SK-N-SH (cell line): ENCODE measurements around the gene SZT2. TPM values are rescaled to one million over a fixed set of nuclear protein-coding genes. Genes with fewer than 3 reads are reported as not detected.

Source experiments
- CTCF ChIA-PET: fragments of 300-600, 350-600 bp; formaldehyde crosslinking; extraction: SDS; loops from one replicate; lab custom pipeline; 2021; lab: Yijun Ruan, JAX
- POLR2A ChIA-PET: fragments of 350-600 bp; sonication (Branson Sonifier 250); formaldehyde crosslinking; extraction: SDS; loops from one replicate; lab custom pipeline; 2020; ENCODE audit warnings: antibody characterized with exemption, inconsistent platforms; lab: Yijun Ruan, JAX
- DNase-seq: peaks from one replicate; pipeline ENCODE4 v3.0.0; 2012
- H2AFZ ChIP-seq: fragments of 200-600 bp; sonication (generic); 2 replicates; pipeline ENCODE4 v1.8.1; 2016; ENCODE audit warnings: antibody characterized with exemption, mild to moderate bottlenecking, low read depth
- H3F3A ChIP-seq: fragments of 200-600 bp; sonication (generic); replicated peaks from 2 replicates; pipeline ENCODE3; 2016; ENCODE audit warnings: antibody characterized with exemption, mild to moderate bottlenecking; ENCODE audit not compliant: insufficient read depth
- H3K27ac ChIP-seq, 2 experiments: fragments of 200-500 bp in 1 of 2; fragments of 200-600 bp in 1 of 2; sonication (Bioruptor generic) in 1 of 2; sonication (generic), shearing (Covaris generic) in 1 of 2; 2 replicates each; pipeline versions ENCODE4 v1.5.1 to v1.6.1; 2014 to 2016; ENCODE audit warnings: low read depth in 2 of 2, inconsistent platforms in 1 of 2, low read length in 1 of 2, mild to moderate bottlenecking in 1 of 2, mixed read lengths in 1 of 2
- H3K27me3 ChIP-seq: fragments of 200-600 bp; sonication (generic), shearing (Covaris generic); 2 replicates; pipeline ENCODE4 v1.6.1; 2016; ENCODE audit warnings: mixed run types; ENCODE audit not compliant: insufficient read depth
- H3K36me3 ChIP-seq, 2 experiments: fragments of 200-500 bp in 1 of 2; fragments of 200-600 bp in 1 of 2; sonication (Bioruptor generic) in 1 of 2; sonication (generic) in 1 of 2; replicated peaks in 1 of 2; 2 replicates each; pipeline versions ENCODE3 to v1.5.1; 2014 to 2016; ENCODE audit warnings: low read length in 1 of 2, mild to moderate bottlenecking in 1 of 2; ENCODE audit not compliant: insufficient read depth in 2 of 2, control insufficient read depth in 1 of 2
- H3K4me1 ChIP-seq, 2 experiments: fragments of 200-500 bp in 1 of 2; fragments of 200-600 bp in 1 of 2; sonication (Bioruptor generic) in 1 of 2; sonication (generic), shearing (Covaris generic) in 1 of 2; 2 replicates each; pipeline versions ENCODE4 v1.5.1 to v1.6.1; 2014 to 2016; ENCODE audit warnings: low read depth in 1 of 2, low read length in 1 of 2, mixed run types in 1 of 2; ENCODE audit not compliant: insufficient read depth in 2 of 2, control insufficient read depth in 1 of 2
- H3K4me2 ChIP-seq: fragments of 200-600 bp; sonication (generic), shearing (Covaris generic); 2 replicates; pipeline ENCODE4 v1.6.1; 2017; ENCODE audit warnings: mixed run types
- H3K4me3 ChIP-seq, 2 experiments: fragments of 200-500 bp in 1 of 2; fragments of 200-600 bp in 1 of 2; sonication (Bioruptor generic) in 1 of 2; sonication (generic), shearing (Covaris generic) in 1 of 2; 2 replicates each; pipeline versions ENCODE4 v1.5.1 to v1.8.1; 2014 to 2016; ENCODE audit warnings: low read depth in 2 of 2, inconsistent platforms in 1 of 2, low read length in 1 of 2, mild to moderate bottlenecking in 1 of 2, mixed read lengths in 1 of 2, moderate library complexity in 1 of 2
- H3K79me2 ChIP-seq: fragments of 200-600 bp; sonication (generic); 2 replicates; pipeline ENCODE4 v1.8.1; 2017; ENCODE audit warnings: mild to moderate bottlenecking; ENCODE audit not compliant: insufficient read depth
- H3K9ac ChIP-seq: fragments of 200-600 bp; sonication (generic); 2 replicates; pipeline ENCODE4 v1.6.1; 2017; ENCODE audit warnings: mixed run types
- H3K9me2 ChIP-seq: fragments of 200-600 bp; sonication (generic); 2 replicates; pipeline ENCODE4 v1.6.1; 2017; ENCODE audit warnings: mixed run types
- H3K9me3 ChIP-seq: fragments of 200-600 bp; sonication (generic); 2 replicates; pipeline ENCODE4 v1.6.1; 2017; ENCODE audit warnings: mixed run types, mild to moderate bottlenecking, moderate library complexity
- H4K20me1 ChIP-seq: fragments of 200-600 bp; sonication (generic); 2 replicates; pipeline ENCODE4 v1.6.1; 2017; ENCODE audit warnings: mild to moderate bottlenecking, mixed run types; ENCODE audit not compliant: insufficient read depth
- CHD2 ChIP-seq: fragments of 150-350 bp; IDR thresholded peaks from 2 replicates; pipeline ENCODE4 v1.6.1; 2018; ENCODE audit warnings: low read length; ENCODE audit not compliant: partially characterized antibody
- ELF1 ChIP-seq: IDR thresholded peaks from 2 replicates; pipeline ENCODE4 v1.4.0; 2012
- EP300 ChIP-seq, 2 experiments: IDR thresholded peaks; 2 replicates each; pipeline versions ENCODE4 v1.4.0 to v1.6.1; 2012; ENCODE audit warnings: borderline replicate concordance in 1 of 2, low read depth in 1 of 2, low read length in 1 of 2
- FOXJ3 ChIP-seq: sonication (generic); formaldehyde crosslinking; IDR thresholded peaks from 2 replicates; pipeline ENCODE4 v1.5.1; 2020; ENCODE audit warnings: mild to moderate bottlenecking, missing genetic modification reagents
- FOXM1 ChIP-seq: IDR thresholded peaks from 2 replicates; pipeline ENCODE4 v1.4.0; 2012; ENCODE audit warnings: low read depth, mild to moderate bottlenecking
- IRF3 ChIP-seq: fragments of 150-350 bp; IDR thresholded peaks from 2 replicates; pipeline ENCODE4 v1.6.1; 2016; ENCODE audit warnings: mild to moderate bottlenecking, low read depth, low read length
- NFIC ChIP-seq: IDR thresholded peaks from 2 replicates; pipeline ENCODE4 v1.4.0; 2012; ENCODE audit warnings: borderline replicate concordance
- NRF1 ChIP-seq: IDR thresholded peaks from 2 replicates; pipeline ENCODE4 v1.6.1; 2012; ENCODE audit warnings: low read depth, mild to moderate bottlenecking, low read length
- PBX3 ChIP-seq: IDR thresholded peaks from 2 replicates; pipeline ENCODE4; 2012
- REST ChIP-seq: IDR thresholded peaks from 2 replicates; pipeline ENCODE4 v1.6.1; 2012; ENCODE audit warnings: mild to moderate bottlenecking, low read depth, low read length, moderate library complexity
- RFX5 ChIP-seq: IDR thresholded peaks from 2 replicates; pipeline ENCODE4 v1.6.1; 2012; ENCODE audit warnings: mild to moderate bottlenecking, improper control_type of control experiment, low read length
- RXRA ChIP-seq: IDR thresholded peaks from 2 replicates; pipeline ENCODE4 v1.4.0; 2012; ENCODE audit warnings: low read depth, mild to moderate bottlenecking, borderline replicate concordance
- SIN3A ChIP-seq: IDR thresholded peaks from 2 replicates; pipeline ENCODE4 v1.6.1; 2012; ENCODE audit warnings: low read depth, mild to moderate bottlenecking, low read length, moderate library complexity, borderline replicate concordance
- SMC3 ChIP-seq: IDR thresholded peaks from 2 replicates; pipeline ENCODE4 v1.6.1; 2012; ENCODE audit warnings: low read depth, low read length, improper control_type of control experiment
- TAF1 ChIP-seq: IDR thresholded peaks from 2 replicates; pipeline ENCODE4 v1.6.1; 2012; ENCODE audit warnings: low read depth, mild to moderate bottlenecking, low read length, moderate library complexity, borderline replicate concordance
- TCF12 ChIP-seq: IDR thresholded peaks from 2 replicates; pipeline ENCODE4 v1.4.0; 2012
- TEAD4 ChIP-seq: IDR thresholded peaks from 2 replicates; pipeline ENCODE4 v1.4.0; 2012; ENCODE audit warnings: mild to moderate bottlenecking, borderline replicate concordance; ENCODE audit not compliant: insufficient read depth
- USF2 ChIP-seq: fragments of 150-350 bp; IDR thresholded peaks from 2 replicates; pipeline ENCODE4 v1.6.1; 2017; ENCODE audit warnings: antibody characterized with exemption, low read length, low read depth, borderline replicate concordance
- WGBS: methylation state at CpG from one replicate; pipeline ENCODE4 v1.1.6; 2017; ENCODE audit warnings: low lambda C conversion rate; 5-methylcytosine and 5-hydroxymethylcytosine counted together
- polyA plus RNA-seq, 3 experiments: library from polyadenylated mRNA; depleted of rRNA; stranded (reverse); fragments of >200 nt; gene quantifications; 2 replicates each; pipeline ENCODE4 v1.2.3, GENCODE V29; 2012

The SZT2 gene
- polyA plus RNA-seq, 1 of the 3 experiments (the other 2 are of a cell fraction), result 12.9 TPM

GRCh38 chr1:43365678-43366077 is 24.0 kb upstream of the SZT2 start:
- H3K27me3 ChIP-seq, result no peaks in the 10 kb centered on the region
- no peak for TF ChIP-seq ELF1
- TF ChIP-seq PBX3, result no peak
- TF ChIP-seq RXRA, result no peak
- TF ChIP-seq TCF12, result no peak
- no peak for TF ChIP-seq RFX5
- no peak for DNase-seq
- peaks cover 40 to 42% of the 10 kb centered on the region in 2 experiments for H3K36me3 ChIP-seq
- ChIA-PET POLR2A (no interaction called here), CTCF (no interaction called here)
- H3K4me3 ChIP-seq, result 0 out of 4 replicates have a peak overlapping the region, but pooled peaks of 1 of the 2 experiments have one; percentile 73
- H3K4me1 ChIP-seq, result peaks cover 15 to 19% of the 10 kb centered on the region in 2 experiments; a peak in 3 of 4 replicates
- H2AFZ ChIP-seq, result no peak overlapping the region
- 97% methylated on average over 2 of the region's 2 CpGs for WGBS
- H3K9ac ChIP-seq, result peak overlapping the region; percentile 75; the same call in 1 of the 2 replicates
- H3K79me2 ChIP-seq, result peaks cover 88% of the 10 kb centered on the region
- no peaks in the 10 kb centered on the region for H3K9me2 ChIP-seq
- H3K4me2 ChIP-seq, result peak overlapping the region; percentile 81
- H3F3A ChIP-seq, result peaks cover 33% of the 10 kb centered on the region
- H3K9me3 ChIP-seq, result no peaks in the 10 kb centered on the region
- no peaks in the 10 kb centered on the region for H4K20me1 ChIP-seq
- H3K27ac ChIP-seq, result no peak overlapping the region

GRCh38 chr1:43366179-43366578 is 23.5 kb upstream of the SZT2 start:
- Histone ChIP-seq H4K20me1 (no peaks in the 10 kb centered on the region), H3K27me3 (no peaks in the 10 kb centered on the region), H3K27ac (no peak overlapping the region), H3K79me2 (peaks cover 85% of the 10 kb centered on the region), H3K9ac (peak overlapping the region; percentile 75), H3K9me2 (no peaks in the 10 kb centered on the region), H3K4me3 (peak overlapping the region in 1 of 2 experiments; percentile 73; a peak in 3 of 4 replicates), H3F3A (peaks cover 38% of the 10 kb centered on the region), H3K4me2 (peak overlapping the region; percentile 81), H3K36me3 (peaks cover 38 to 41% of the 10 kb centered on the region in 2 experiments), H3K9me3 (no peaks in the 10 kb centered on the region), H3K4me1 (peaks cover 14 to 15% of the 10 kb centered on the region in 2 experiments; a peak in 3 of 4 replicates), H2AFZ (no peak overlapping the region)
- 90% methylated on average over 9 of the region's 11 CpGs for WGBS
- POLR2A ChIA-PET, result no interaction called here
- no peak for DNase-seq
- TF ChIP-seq RXRA (no peak), FOXJ3 (CRISPR knock-in tag) (no peak), TAF1 (no peak), SIN3A (no peak), SMC3 (no peak), USF2 (no peak), TEAD4 (no peak), PBX3 (no peak), REST (no peak), EP300 (IDR thresholded peaks at IDR 0.05; ENCODE audit: borderline replicate concordance in 1 of 2, low read depth in 1 of 2, low read length in 1 of 2) (no peak), CHD2 (no peak), IRF3 (no peak), NFIC (no peak), FOXM1 (no peak), NRF1 (no peak)
- CTCF ChIA-PET, result no interaction called here
